AG20443 (cell line): Measurements from ENCODE around the gene ABCA13.

ENCODE experiments used
- DNase-seq: peaks from one replicate; pipeline ENCODE4 v3.0.0; 2012; ENCODE audit warnings: low spot score, mixed read lengths

The ABCA13 gene

DNA sequence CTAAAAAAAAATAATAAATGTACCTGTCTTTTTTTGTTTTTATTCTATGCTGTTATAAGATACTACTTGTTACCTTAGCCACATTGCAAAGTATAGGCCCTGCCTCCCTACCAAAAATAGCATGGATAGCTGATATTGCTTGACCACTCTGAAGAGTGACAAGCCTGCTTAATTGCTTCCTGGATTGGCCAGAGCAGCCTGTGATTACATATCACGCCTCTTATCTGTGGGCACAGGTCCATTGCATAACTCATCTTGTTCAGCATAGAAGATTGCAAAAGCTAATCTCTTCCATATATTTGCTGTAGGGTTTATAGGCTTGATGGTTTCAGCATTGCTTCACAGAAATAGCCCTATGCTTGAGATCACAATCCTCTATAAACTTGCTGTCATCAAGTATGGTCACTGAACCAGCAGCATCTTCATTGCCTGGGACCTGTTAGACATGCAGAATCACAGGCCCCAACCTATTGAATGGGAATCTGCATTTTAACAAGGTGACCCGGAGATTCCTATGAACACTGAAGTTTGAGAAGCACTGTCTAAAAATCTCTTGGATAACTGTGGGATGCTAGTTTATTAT is 472.3 kb downstream of the ABCA13 start:
- no peak for DNase-seq

DNA sequence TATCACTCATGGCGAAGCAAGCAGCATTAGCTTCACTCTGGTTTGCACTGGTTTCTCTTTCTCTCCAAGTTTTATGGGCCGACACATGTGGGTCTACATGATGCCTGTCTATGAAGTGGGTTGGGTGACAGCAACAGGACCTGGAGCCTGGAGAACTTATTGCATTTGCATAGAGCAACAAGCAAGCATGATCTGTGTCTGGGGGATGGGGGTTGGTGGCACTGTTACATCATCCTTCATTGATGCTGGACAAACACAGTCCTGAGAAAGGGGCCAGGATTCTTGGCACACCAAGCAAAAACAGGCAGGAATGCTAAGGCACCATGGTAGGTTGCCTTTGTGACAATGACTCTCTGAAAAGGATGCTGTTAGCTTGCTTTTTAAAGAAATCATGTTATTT is 486.9 kb downstream of the ABCA13 start:
- DNase-seq, result no peak

DNA sequence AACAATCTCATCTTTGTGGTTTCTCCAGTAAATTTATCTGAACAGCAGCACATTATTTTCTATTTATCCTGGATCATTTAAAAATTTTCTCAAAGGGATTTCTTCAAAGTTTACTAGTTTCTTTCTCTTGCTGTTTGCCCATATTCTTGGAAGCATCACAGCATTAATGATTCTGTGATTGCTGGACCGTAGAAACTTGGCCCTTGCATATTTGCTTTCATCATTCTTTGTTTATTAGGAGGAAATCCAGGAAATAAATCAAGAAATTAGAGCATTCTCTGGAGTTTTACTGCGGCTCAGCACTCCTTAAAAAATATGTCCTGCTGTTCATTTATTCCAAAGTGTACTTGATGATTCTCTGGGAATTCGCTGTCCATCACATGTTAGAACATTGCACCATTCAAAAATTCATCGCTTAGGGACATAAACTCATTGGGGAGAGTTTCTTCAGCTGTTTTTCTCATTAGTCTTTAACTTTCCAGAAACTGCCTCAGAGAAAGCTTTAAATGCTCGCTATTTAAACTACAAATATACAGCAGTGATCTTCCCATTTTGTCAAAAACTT is 489.1 kb downstream of the ABCA13 start:
- no peak for DNase-seq

DNA sequence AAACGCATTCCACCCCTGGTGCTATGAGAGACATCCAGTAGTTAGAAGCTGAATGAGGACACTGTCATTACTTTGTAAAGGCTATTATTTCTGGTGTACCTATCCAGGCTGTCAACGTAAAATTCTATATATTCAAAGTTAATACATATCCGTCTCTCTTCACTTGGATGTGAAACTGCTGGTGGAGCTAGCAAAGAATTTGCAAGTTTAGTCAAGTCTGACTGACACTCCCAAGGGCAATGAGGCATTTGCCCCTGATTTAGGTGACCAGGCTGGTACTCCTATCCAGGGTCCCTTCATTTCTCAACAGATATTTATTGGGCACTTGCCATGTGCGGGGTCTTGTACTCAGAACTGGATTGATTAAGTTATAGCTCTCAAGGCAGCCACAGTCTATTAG is 493.0 kb downstream of the ABCA13 start:
- DNase-seq, result no peak

DNA sequence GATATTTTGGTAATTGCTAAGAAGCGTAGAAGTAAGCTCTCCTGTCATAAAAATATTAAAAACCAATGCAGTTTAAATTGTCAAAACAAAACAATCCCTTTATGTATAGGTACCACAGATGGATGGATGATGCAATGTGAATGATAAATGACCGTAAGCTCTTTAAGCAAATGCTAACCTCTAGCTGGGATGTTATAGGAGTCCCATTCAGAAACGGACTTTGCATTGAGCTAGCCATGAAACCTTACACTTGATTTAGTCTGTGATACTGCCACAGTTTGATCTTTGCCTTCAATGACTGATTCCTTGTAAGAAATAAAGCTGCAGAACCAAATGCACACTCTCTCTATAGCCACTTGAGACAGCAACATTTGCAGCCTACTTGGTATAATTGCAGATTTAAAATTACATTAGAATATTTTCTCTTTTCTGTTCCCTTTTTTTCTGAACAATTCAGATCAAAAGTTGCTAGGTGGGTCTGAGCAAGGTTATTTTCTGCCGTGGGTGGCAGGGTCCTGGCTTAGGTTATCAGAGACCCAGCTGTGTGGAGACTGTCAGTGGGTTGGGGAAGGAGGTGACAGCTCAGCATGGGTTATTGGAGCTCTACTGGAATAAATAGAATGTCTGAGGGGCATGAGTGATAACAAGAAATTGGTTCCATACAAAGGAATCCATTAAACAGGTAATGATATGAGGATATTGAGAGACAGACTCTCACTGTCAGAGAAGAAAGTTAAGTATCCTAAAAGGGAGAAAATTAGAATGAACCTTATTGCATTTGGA is 494.3 kb downstream of the ABCA13 start:
- no peak for DNase-seq

DNA sequence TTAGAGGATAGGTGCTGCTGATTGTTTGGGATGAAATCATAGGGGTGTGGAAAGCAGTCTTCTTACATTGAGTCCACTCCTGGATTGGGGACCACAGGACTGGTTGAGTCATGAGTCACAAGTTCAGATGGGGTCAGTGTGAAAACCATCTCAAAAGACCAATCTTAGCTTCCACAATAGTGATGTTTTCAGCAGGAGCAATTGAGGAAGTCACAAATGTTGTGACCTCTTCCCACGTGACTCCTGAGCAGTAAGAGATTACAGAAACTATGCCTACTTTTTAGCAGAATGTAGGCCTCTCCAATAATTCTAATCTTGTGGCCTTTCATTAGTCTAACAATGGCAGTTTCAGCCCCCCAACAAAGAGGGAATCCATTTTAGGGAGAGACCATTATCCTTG is 496.1 kb downstream of the ABCA13 start:
- no peak for DNase-seq

DNA sequence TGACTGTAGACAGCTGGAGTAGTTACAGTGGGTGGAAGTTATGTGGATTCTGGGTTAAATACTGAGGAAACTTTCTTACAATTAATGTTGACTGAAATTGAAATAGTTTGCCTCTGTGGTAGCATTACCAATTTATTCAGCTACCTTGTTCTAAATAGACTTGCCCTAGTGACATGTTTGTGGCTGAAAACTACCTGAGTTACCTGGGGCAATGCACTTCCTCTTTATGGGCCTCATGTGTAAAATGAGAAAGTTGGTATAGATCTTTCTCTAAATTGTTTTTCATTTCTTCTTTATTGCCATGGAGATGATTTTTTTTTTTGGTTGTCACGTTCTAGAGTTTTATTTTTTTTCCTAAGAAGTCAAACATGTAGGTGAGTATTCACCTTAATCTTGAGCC is 500.4 kb downstream of the ABCA13 start:
- no peak for DNase-seq

DNA sequence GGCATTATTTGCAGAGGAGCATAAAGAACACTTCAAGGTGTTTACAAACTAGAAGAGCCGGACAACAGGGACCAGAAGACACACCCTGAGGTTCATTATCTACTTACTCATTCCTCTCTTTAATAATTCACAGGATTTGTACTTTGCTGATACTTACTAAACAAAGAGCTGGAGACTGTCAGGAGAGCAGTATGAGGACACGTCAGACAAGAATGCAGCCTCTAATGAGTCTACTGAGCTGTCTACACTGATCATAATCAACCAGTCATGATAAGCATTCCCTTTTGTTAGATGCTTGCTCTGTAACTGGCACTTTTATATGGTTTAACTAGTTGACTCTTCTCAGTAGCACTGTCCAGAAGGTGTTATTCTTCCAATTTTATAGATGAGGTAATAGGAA is 509.7 kb downstream of the ABCA13 start:
- no peak for DNase-seq

DNA sequence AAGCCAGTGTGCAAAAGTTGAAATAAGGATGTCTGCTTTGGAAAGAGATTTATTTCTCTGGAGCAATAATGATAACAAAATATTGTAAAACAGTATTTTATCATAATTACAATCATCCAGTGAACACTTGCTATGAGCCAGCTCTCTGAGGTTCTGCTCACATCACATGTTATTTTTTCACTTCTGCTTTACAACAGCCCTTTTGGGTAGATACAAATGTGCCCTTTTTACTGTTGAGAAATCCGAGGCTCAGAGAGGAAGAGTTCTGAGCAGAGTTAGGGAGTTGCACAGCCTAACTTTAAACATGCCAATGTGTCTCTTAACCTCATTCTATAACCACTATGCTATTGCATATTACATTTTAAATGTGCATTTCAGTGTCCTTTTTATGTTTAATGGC is 520.5 kb downstream of the ABCA13 start:
- no peak for DNase-seq
